ENCODE results near the gene ST7.

DNA sequence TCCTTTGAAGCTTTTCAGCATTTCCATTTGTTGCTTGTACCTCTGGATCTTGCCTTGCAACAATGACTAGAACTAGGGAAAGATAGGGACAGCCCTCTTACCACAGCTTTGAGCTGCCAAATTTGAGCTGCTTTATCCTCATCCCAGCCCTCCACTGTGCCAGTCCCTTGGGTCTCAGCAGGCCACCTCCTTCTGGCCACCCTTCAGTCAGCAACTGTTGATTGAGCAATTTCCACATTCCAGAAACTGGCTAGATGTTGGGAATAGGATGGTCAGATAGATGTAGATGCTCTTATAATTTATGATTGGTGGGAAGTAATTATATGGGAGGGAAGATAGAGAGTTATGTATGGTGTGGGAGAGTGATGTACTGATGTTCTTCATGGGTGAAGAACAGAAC lies 100.1 kb downstream of the ST7 start:
- TF ChIP-seq, protein P1, sequence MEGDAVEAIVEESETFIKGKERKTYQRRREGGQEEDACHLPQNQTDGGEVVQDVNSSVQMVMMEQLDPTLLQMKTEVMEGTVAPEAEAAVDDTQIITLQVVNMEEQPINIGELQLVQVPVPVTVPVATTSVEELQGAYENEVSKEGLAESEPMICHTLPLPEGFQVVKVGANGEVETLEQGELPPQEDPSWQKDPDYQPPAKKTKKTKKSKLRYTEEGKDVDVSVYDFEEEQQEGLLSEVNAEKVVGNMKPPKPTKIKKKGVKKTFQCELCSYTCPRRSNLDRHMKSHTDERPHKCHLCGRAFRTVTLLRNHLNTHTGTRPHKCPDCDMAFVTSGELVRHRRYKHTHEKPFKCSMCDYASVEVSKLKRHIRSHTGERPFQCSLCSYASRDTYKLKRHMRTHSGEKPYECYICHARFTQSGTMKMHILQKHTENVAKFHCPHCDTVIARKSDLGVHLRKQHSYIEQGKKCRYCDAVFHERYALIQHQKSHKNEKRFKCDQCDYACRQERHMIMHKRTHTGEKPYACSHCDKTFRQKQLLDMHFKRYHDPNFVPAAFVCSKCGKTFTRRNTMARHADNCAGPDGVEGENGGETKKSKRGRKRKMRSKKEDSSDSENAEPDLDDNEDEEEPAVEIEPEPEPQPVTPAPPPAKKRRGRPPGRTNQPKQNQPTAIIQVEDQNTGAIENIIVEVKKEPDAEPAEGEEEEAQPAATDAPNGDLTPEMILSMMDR (IDR thresholded peaks at IDR 0.05): no peak
- no peak for TF ChIP-seq ZFX (IDR thresholded peaks at IDR 0.05; ENCODE audit: borderline replicate concordance)

Data from 22Rv1 (cell line).